Stimulated activated memory B cell treated with anti-CD40 and anti-IgM and Interleukin-4, amounts not matched to agents 10 μg/mL and 1 μg/mL and 100 μg/mL, for 72 hours (primary cell): Measurements from ENCODE around the gene GFOD2.
A peak's percentile ranks its signal among the peaks of the same experiment; 100 is the strongest.
"Not testable (repeated sequence)": the region's sequence is repeated elsewhere in the genome, so short reads cannot be mapped to it uniquely, and the experiment has no call there.

Experiments
- ATAC-seq: fragments of 150-1000 bp; cut with Tn5 transposase; 2 replicates; pipeline ENCODE4 v1.10.0; 2021
- H3K27ac Mint-ChIP-seq: one replicate; pipeline ENCODE4 v1.8.0; 2022; ENCODE audit warnings: mild to moderate bottlenecking, mixed read lengths
- H3K27me3 Mint-ChIP-seq: one replicate; pipeline ENCODE4 v1.8.0; 2022; ENCODE audit warnings: mixed read lengths
- H3K36me3 Mint-ChIP-seq: one replicate; pipeline ENCODE4 v1.8.0; 2022; ENCODE audit warnings: mixed read lengths
- H3K4me1 Mint-ChIP-seq: one replicate; pipeline ENCODE4 v1.8.0; 2022; ENCODE audit warnings: mixed read lengths
- H3K4me3 Mint-ChIP-seq: one replicate; pipeline ENCODE4 v1.8.0; 2022; ENCODE audit warnings: mild to moderate bottlenecking, moderate library complexity, mixed read lengths
- H3K9me3 Mint-ChIP-seq: one replicate; pipeline ENCODE4 v1.8.0; 2022; ENCODE audit warnings: mixed read lengths

Gene GFOD2, protein sequence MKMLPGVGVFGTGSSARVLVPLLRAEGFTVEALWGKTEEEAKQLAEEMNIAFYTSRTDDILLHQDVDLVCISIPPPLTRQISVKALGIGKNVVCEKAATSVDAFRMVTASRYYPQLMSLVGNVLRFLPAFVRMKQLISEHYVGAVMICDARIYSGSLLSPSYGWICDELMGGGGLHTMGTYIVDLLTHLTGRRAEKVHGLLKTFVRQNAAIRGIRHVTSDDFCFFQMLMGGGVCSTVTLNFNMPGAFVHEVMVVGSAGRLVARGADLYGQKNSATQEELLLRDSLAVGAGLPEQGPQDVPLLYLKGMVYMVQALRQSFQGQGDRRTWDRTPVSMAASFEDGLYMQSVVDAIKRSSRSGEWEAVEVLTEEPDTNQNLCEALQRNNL

GRCh38 chr16:67719048-67719777, at the start of gene GFOD2:
Gene GFOD2, minus strand, starts transcription at chr16:67719316. Its CDS starts 33,601 bp downstream, at chr16:67685715.
- H3K27ac Mint-ChIP-seq = peak within 1 kb of the TSS; percentile 96
- peak within 1 kb of the TSS; percentile 98 for H3K4me3 Mint-ChIP-seq
- H3K27me3 Mint-ChIP-seq = no peaks in the 10 kb centered on the region
- H3K9me3 Mint-ChIP-seq = no peaks in the 10 kb centered on the region
- H3K36me3 Mint-ChIP-seq = no peaks in the 10 kb centered on the region
- H3K4me1 Mint-ChIP-seq = peaks cover 42% of the 10 kb centered on the region
- peak; percentile 95 for ATAC-seq

GRCh38 chr16:67767953-67768352, 48.8 kb upstream of the GFOD2 start:
- peaks cover 2% of the 10 kb centered on the region for H3K4me1 Mint-ChIP-seq
- peaks cover 45% of the 10 kb centered on the region for H3K36me3 Mint-ChIP-seq
- H3K9me3 Mint-ChIP-seq = no peaks in the 10 kb centered on the region
- H3K27me3 Mint-ChIP-seq = no peaks in the 10 kb centered on the region
- H3K4me3 Mint-ChIP-seq = no peak overlapping the region
- no peak for ATAC-seq
- H3K27ac Mint-ChIP-seq = no peak overlapping the region

GRCh38 chr16:67766291-67766690, 47.2 kb upstream of the GFOD2 start:
- no peaks in the 10 kb centered on the region for H3K27me3 Mint-ChIP-seq
- peaks cover 8% of the 10 kb centered on the region for H3K4me1 Mint-ChIP-seq
- H3K27ac Mint-ChIP-seq = no peak overlapping the region
- no peaks in the 10 kb centered on the region for H3K9me3 Mint-ChIP-seq
- ATAC-seq = no peak
- peaks cover 35% of the 10 kb centered on the region for H3K36me3 Mint-ChIP-seq
- H3K4me3 Mint-ChIP-seq = no peak overlapping the region

- H3K4me3 Mint-ChIP-seq = no peak overlapping the region
- ATAC-seq = no peak
- no peaks in the 10 kb centered on the region for H3K9me3 Mint-ChIP-seq
- no peaks in the 10 kb centered on the region for H3K27me3 Mint-ChIP-seq
- H3K27ac Mint-ChIP-seq = no peak overlapping the region
- peaks cover 34% of the 10 kb centered on the region for H3K36me3 Mint-ChIP-seq
- peaks cover 21% of the 10 kb centered on the region for H3K4me1 Mint-ChIP-seq
Observed at GRCh38 chr16:67764158-67764667, 45.1 kb upstream of the GFOD2 start.

- Mint-ChIP-seq H3K9me3 (no peaks in the 10 kb centered on the region), H3K27me3 (no peaks in the 10 kb centered on the region), H3K27ac (no peak overlapping the region), H3K36me3 (peaks cover 42% of the 10 kb centered on the region), H3K4me3 (no peak overlapping the region), H3K4me1 (peaks cover 22% of the 10 kb centered on the region)
- ATAC-seq = no peak
Observed at GRCh38 chr16:67763066-67763465, 44.0 kb upstream of the GFOD2 start.

- Mint-ChIP-seq H3K9me3 (no peaks in the 10 kb centered on the region), H3K4me3 (no peak overlapping the region), H3K36me3 (peaks cover 45% of the 10 kb centered on the region), H3K27ac (no peak overlapping the region), H3K4me1 (peaks cover 22% of the 10 kb centered on the region), H3K27me3 (no peaks in the 10 kb centered on the region)
- ATAC-seq = no peak
Observed at GRCh38 chr16:67762385-67762784, 43.3 kb upstream of the GFOD2 start.

DNA sequence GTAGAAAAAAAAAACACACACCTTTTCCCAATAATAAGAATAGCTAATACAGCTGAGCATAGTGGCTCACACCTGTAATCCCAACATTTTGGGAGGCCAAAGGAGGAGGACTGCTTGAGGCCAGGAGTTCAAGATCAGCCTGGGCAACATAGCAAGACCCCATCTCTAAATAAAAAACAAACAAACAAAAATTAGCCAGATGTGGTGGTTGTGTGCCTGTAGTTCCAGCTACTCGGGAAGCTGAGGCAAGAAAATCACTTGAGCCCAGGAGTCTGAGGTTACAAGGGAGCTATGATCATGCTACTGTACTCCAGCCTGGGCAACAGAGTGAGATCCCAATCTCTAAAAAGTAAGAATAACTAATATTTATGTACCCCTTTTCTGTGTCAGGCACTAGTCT, 42.8 kb upstream of the GFOD2 start:
- H3K27me3 Mint-ChIP-seq = no peaks in the 10 kb centered on the region
- H3K9me3 Mint-ChIP-seq = no peaks in the 10 kb centered on the region
- H3K4me3 Mint-ChIP-seq = no peak overlapping the region
- H3K4me1 Mint-ChIP-seq = peaks cover 22% of the 10 kb centered on the region
- H3K27ac Mint-ChIP-seq = no peak overlapping the region
- no peak for ATAC-seq
- H3K36me3 Mint-ChIP-seq = peaks cover 48% of the 10 kb centered on the region

DNA sequence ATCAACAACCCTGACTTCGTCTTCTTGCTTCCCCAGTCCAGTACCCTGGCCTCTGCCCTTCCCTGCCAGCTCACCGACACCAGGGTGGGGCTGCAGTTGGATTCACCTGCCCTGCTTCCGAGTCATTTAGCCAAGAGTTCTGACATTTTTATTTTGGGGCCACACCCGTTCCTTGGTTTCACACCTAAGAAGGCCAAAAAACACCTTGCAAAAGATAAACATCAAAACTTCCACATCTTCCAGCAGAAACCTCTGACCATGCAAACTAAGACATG, 41.8 kb upstream of the GFOD2 start:
- H3K9me3 Mint-ChIP-seq = no peaks in the 10 kb centered on the region
- peak overlapping the region; percentile 38 for H3K27ac Mint-ChIP-seq
- H3K4me1 Mint-ChIP-seq = peaks cover 22% of the 10 kb centered on the region
- H3K4me3 Mint-ChIP-seq = no peak overlapping the region
- H3K27me3 Mint-ChIP-seq = no peaks in the 10 kb centered on the region
- peaks cover 40% of the 10 kb centered on the region for H3K36me3 Mint-ChIP-seq
- ATAC-seq = no peak

- Mint-ChIP-seq H3K27ac (peak overlapping the region; percentile 38), H3K27me3 (no peaks in the 10 kb centered on the region), H3K9me3 (no peaks in the 10 kb centered on the region), H3K36me3 (peaks cover 38% of the 10 kb centered on the region), H3K4me1 (peaks cover 22% of the 10 kb centered on the region), H3K4me3 (no peak overlapping the region)
- ATAC-seq = peak; percentile 12
Observed at GRCh38 chr16:67760206-67760955, 41.3 kb upstream of the GFOD2 start.

DNA sequence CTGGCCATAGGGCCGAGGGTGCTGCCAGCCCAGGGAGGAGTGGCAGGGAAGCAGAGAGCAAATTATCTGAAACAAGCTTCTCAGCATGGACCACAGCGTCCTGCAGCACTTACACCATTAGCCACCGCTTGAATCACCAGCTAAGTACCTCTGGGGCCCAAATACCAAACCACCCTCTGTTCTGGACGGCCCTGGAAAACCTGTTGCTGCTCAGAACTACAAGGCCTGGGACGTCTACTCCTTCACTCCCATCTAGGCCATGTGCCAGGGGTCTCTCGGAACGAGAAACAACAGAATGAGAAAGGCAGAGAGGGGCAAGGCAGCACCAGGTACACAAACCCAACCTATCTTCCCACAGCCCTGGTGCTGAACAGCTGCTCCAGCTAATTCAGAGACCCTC, 39.9 kb upstream of the GFOD2 start:
- peaks cover 22% of the 10 kb centered on the region for H3K4me1 Mint-ChIP-seq
- ATAC-seq = no peak
- no peaks in the 10 kb centered on the region for H3K9me3 Mint-ChIP-seq
- H3K4me3 Mint-ChIP-seq = no peak overlapping the region
- H3K27me3 Mint-ChIP-seq = no peaks in the 10 kb centered on the region
- no peak overlapping the region for H3K27ac Mint-ChIP-seq
- H3K36me3 Mint-ChIP-seq = peaks cover 39% of the 10 kb centered on the region

DNA sequence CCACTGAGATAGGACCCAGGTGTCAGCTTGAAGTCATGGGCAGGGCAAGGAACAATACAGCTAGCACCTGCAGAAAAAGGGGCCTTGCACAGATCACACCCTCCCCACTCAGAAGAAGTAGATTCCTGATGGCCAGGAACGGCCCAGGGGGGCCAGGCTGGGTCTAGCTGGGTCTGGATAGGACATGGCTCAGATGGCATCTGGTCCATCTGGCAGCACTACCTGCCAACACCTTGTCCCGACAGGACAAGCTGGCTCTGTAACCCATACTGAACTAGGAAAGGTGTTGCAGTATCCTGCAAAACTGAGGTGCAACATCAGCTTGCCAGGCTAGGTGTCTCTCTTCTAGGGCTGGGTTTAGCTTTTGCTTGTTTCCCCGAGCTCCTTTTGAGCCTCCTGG, 38.9 kb upstream of the GFOD2 start:
- Mint-ChIP-seq H3K9me3 (no peaks in the 10 kb centered on the region), H3K27me3 (no peaks in the 10 kb centered on the region), H3K4me1 (peaks cover 20% of the 10 kb centered on the region), H3K36me3 (peaks cover 40% of the 10 kb centered on the region), H3K4me3 (no peak overlapping the region), H3K27ac (no peak overlapping the region)
- no peak for ATAC-seq

DNA sequence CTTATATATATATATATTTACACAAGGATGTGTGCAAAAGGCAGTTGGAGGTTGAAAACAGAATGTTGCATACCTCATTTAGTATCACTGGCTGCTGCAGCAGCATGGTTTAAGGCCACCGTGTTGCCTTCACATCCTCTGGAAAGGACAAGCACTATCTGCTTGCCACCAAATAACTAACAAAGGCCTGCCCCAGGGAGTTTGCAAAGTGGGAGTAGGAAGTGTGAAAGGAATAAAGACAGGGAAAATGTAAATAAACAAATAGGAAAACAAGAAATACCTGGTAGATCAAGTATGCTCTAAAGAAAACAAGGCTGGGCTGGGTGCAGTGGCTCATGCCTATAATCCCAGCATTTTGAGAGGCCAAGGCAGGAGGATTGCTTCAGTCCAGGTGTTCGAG, 33.5 kb upstream of the GFOD2 start:
- no peak for ATAC-seq
- Mint-ChIP-seq H3K4me3 (no peak overlapping the region), H3K27me3 (no peaks in the 10 kb centered on the region), H3K27ac (no peak overlapping the region), H3K4me1 (peaks cover 25% of the 10 kb centered on the region), H3K36me3 (peaks cover 22% of the 10 kb centered on the region), H3K9me3 (no peaks in the 10 kb centered on the region)

- H3K27me3 Mint-ChIP-seq, H3K4me3 Mint-ChIP-seq, ATAC-seq, H3K27ac Mint-ChIP-seq, H3K9me3 Mint-ChIP-seq: not testable (repeated sequence)
- H3K4me1 Mint-ChIP-seq = peaks cover 25% of the 10 kb centered on the region
- H3K36me3 Mint-ChIP-seq = peaks cover 16% of the 10 kb centered on the region
Observed at GRCh38 chr16:67751331-67751730, 32.2 kb upstream of the GFOD2 start.

DNA sequence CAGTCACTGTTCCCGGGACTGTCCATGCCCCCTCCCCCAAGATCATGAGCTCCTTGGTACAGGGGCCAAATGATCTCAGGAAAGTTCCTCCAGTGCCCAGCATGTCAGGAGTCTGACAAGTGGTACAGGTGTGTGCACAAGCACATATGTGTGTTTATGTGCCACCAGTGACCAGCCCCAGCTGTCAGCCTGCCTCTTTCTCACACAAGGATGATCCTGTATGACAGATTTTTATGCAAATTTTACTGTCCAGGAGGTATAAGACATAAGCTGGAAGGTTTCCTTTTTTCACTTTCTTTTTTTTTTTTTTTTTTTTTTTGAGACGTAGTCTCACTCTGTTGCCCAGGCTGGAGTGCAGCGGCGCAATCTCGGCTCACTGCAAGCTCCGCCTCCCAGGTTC, 31.4 kb upstream of the GFOD2 start:
- H3K36me3 Mint-ChIP-seq = peaks cover 16% of the 10 kb centered on the region
- no peak overlapping the region for H3K4me3 Mint-ChIP-seq

DNA sequence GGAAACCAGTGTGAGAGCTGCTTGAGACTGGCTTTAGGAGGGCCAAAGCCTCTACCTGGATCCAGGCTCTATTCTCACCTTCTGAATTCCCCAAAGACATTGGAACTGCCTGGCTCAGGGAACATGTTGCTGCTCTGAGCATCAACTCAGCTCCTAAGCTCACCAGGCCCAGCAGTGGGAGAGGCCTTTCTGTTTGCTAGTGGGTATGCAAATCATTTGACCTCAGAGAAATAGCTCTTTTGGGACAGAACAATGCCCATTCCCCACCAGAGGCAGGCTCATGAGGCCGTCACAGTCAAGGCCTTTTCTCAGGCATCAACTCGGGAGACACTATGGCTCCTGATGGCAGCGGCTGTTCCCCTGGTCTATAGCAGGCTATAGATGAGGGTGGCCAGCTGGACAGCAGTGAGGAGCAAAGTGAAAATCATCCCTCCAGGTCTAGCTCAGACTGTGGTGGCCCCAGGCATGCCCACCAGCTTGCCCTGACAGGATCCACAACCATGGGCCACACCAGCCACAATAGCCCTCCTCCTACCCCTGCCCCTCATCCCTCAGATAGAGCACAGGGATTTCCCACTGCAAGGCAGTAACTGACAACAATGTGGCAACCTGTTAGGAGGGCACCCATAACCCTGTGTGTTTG, 30.4 kb upstream of the GFOD2 start:
- H3K36me3 Mint-ChIP-seq = peaks cover 18% of the 10 kb centered on the region
- no peak overlapping the region for H3K4me3 Mint-ChIP-seq
- peak overlapping the region; percentile 62 for H3K27ac Mint-ChIP-seq

More for the DNA sequence above, 31.4 kb upstream of the GFOD2 start:
- ATAC-seq = peak; percentile 56
- Mint-ChIP-seq H3K9me3 (no peaks in the 10 kb centered on the region), H3K27me3 (no peaks in the 10 kb centered on the region), H3K27ac (peak overlapping the region; percentile 62), H3K4me1 (peaks cover 25% of the 10 kb centered on the region)

More for the DNA sequence above, 30.4 kb upstream of the GFOD2 start:
- H3K27me3 Mint-ChIP-seq = no peaks in the 10 kb centered on the region
- H3K9me3 Mint-ChIP-seq = no peaks in the 10 kb centered on the region
- ATAC-seq = no peak
- H3K4me1 Mint-ChIP-seq = peaks cover 25% of the 10 kb centered on the region
